DND-41 (cell line): ENCODE data around the gene ALG9.

ENCODE experiments used
- EZH2 ChIP-seq: IDR thresholded peaks from 3 replicates; pipeline ENCODE4 v1.6.1; 2012; ENCODE audit warnings: borderline replicate concordance, low read depth, mild to moderate bottlenecking, moderate library complexity, low read length, inconsistent platforms; ENCODE audit not compliant: severe bottlenecking
- TF ChIP-seq, protein P1 (sequence below): IDR thresholded peaks from 2 replicates; pipeline ENCODE4 v1.5.1; 2012; ENCODE audit warnings: borderline replicate concordance, low read length, moderate library complexity, mild to moderate bottlenecking; ENCODE audit not compliant: poor library complexity, severe bottlenecking; ENCODE audit errors: extremely low read depth

DNA sequence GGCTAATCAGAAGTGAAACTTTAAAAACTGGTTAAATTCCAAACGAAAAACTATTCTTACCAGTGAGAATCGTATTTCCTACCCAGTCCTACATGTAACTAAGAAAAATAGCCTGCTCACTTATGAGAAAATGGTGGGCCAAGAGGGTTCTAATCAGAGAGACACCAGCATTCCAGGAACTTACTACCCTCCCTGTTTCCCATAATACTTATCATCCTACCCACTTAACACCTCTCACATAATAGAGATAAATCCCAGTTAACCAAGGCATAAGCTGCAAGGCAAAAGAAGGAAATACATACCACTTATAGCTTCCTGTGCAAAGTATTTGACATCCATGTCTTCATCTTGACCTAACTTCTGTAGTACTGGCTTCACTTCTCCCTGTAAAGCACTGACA is 129.6 kb downstream of the ALG9 start:
- no peak for TF ChIP-seq EZH2
- TF ChIP-seq, protein P1, sequence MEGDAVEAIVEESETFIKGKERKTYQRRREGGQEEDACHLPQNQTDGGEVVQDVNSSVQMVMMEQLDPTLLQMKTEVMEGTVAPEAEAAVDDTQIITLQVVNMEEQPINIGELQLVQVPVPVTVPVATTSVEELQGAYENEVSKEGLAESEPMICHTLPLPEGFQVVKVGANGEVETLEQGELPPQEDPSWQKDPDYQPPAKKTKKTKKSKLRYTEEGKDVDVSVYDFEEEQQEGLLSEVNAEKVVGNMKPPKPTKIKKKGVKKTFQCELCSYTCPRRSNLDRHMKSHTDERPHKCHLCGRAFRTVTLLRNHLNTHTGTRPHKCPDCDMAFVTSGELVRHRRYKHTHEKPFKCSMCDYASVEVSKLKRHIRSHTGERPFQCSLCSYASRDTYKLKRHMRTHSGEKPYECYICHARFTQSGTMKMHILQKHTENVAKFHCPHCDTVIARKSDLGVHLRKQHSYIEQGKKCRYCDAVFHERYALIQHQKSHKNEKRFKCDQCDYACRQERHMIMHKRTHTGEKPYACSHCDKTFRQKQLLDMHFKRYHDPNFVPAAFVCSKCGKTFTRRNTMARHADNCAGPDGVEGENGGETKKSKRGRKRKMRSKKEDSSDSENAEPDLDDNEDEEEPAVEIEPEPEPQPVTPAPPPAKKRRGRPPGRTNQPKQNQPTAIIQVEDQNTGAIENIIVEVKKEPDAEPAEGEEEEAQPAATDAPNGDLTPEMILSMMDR = no peak
